GM12878 (cell line): ENCODE measurements around the gene TMEM238L.

Experiments
- CHD1 ChIP-seq: IDR thresholded peaks from 2 replicates; pipeline ENCODE4 v1.6.1; 2012; ENCODE audit warnings: low read depth, low read length, improper control_type of control experiment
- CREB1 ChIP-seq: IDR thresholded peaks from 2 replicates; pipeline ENCODE4 v1.6.1; 2012; ENCODE audit warnings: low read depth, mild to moderate bottlenecking, inconsistent platforms
- FOS ChIP-seq: IDR thresholded peaks from 3 replicates; pipeline ENCODE4 v1.6.1; 2011; ENCODE audit warnings: borderline replicate concordance; ENCODE audit not compliant: insufficient read length; ENCODE audit errors: extremely low read depth
- HDAC2 ChIP-seq: fragments of 200-600 bp; sonication (generic); IDR thresholded peaks from 2 replicates; pipeline ENCODE4 v1.6.1; 2017
- POU2F2 ChIP-seq: IDR thresholded peaks from 3 replicates; pipeline ENCODE4 v1.6.1; 2011; ENCODE audit warnings: low read depth, mild to moderate bottlenecking, low read length, borderline replicate concordance
- USF1 ChIP-seq: IDR thresholded peaks from 2 replicates; pipeline ENCODE4 v1.6.1; 2011; ENCODE audit warnings: borderline replicate concordance, low read depth, mild to moderate bottlenecking, moderate library complexity, mixed read lengths, low read length; ENCODE audit not compliant: insufficient read depth; ENCODE audit errors: extremely low read length
- TF ChIP-seq, protein P1 (sequence below), 3 experiments: IDR thresholded peaks in 2 of 3; conservative IDR thresholded peaks in 1 of 3; 2 replicates each; pipeline ENCODE4 v1.5.1; 2011; ENCODE audit warnings: low read depth in 3 of 3, low read length in 3 of 3, mild to moderate bottlenecking in 3 of 3, control low read depth in 2 of 3, moderate library complexity in 2 of 3, inconsistent platforms in 1 of 3, mixed read lengths in 1 of 3; ENCODE audit not compliant: control insufficient read depth in 2 of 3, insufficient read depth in 1 of 3; ENCODE audit errors: extremely low read depth in 1 of 3

- TF ChIP-seq USF1 (no peak), CHD1 (no peak), CREB1 (no peak), POU2F2 (no peak), FOS (no peak), HDAC2 (no peak)
- TF ChIP-seq, protein P1, sequence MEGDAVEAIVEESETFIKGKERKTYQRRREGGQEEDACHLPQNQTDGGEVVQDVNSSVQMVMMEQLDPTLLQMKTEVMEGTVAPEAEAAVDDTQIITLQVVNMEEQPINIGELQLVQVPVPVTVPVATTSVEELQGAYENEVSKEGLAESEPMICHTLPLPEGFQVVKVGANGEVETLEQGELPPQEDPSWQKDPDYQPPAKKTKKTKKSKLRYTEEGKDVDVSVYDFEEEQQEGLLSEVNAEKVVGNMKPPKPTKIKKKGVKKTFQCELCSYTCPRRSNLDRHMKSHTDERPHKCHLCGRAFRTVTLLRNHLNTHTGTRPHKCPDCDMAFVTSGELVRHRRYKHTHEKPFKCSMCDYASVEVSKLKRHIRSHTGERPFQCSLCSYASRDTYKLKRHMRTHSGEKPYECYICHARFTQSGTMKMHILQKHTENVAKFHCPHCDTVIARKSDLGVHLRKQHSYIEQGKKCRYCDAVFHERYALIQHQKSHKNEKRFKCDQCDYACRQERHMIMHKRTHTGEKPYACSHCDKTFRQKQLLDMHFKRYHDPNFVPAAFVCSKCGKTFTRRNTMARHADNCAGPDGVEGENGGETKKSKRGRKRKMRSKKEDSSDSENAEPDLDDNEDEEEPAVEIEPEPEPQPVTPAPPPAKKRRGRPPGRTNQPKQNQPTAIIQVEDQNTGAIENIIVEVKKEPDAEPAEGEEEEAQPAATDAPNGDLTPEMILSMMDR (IDR thresholded peaks at IDR 0.05 in 2 of 3, conservative IDR thresholded peaks at IDR 0.05 in 1 of 3; ENCODE audit: control insufficient read depth in 2 of 3, extremely low read depth in 1 of 3, insufficient read depth in 1 of 3, low read depth in 3 of 3, low read length in 3 of 3), result no peak
These were observed 45.8 kb downstream of the TMEM238L start for GRCh38 chr17:10758062-10758461.
